ENCODE data around the gene SH2D4B. TPM values are rescaled to one million over a fixed set of nuclear protein-coding genes. Genes with fewer than 3 reads are reported as not detected.
A peak's percentile ranks its signal among the peaks of the same experiment; 100 is the strongest.

Gene SH2D4B
- total RNA-seq, 2 donors from 2014 or later = 0.13 TPM; not detected in 1

DNA sequence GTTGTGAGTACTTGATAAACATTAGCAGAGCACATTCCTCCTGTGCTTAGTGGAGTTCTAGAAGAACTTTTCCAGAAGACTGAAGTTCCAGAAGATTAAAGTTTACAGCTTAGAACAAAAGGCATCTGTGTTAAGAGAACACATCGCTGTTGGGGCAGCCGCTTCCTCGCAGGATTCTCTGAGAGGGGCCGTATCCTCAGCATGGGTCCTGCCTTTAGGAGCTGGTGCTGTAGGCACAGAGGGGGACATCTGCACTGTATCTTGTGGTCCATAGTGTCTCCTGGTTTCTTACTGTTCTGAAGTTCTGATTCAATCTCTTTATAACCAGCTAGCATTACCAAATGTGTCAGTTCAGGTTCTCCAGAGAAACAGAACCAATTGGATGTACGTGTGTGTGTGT, 16.3 kb downstream of the SH2D4B start:
- Mint-ChIP-seq H3K36me3 (ENCODE audit: low read depth) (no peaks in the 10 kb centered on the region), H3K27ac (no peak overlapping the region), H3K4me1 (peaks cover 18% of the 10 kb centered on the region), H3K4me3 (no peak overlapping the region), H3K27me3 (ENCODE audit: insufficient read depth) (peaks cover 4% of the 10 kb centered on the region), H3K9me3 (no peaks in the 10 kb centered on the region)
- H3K9me3 ChIP-seq (ENCODE audit: control insufficient read depth, low read length) = no peaks in the 10 kb centered on the region
- H3K27ac ChIP-seq (ENCODE audit: low read depth, low read length) = no peak overlapping the region
- H3K27me3 ChIP-seq (ENCODE audit: control insufficient read depth, insufficient read depth, low read length, poor library complexity, severe bottlenecking) = no peaks in the 10 kb centered on the region
- H3K36me3 ChIP-seq (ENCODE audit: control insufficient read depth, insufficient read depth, low read length) = no peaks in the 10 kb centered on the region
- no peak overlapping the region for H3K9ac ChIP-seq (ENCODE audit: extremely low read depth, low read length, poor library complexity, severe bottlenecking)
- H3K4me3 ChIP-seq (ENCODE audit: low read length) = no peak overlapping the region
- no peak for DNase-seq
- H3K4me1 ChIP-seq (ENCODE audit: control insufficient read depth, insufficient read depth, low read length) = no peaks in the 10 kb centered on the region
- WGBS, 2 experiments (ENCODE audit: insufficient coverage in 1 of 2, insufficient read length in 1 of 2) = 93 to 96% methylated on average over 4 to 5 of the region's 5 CpGs
- TF ChIP-seq, protein P1, sequence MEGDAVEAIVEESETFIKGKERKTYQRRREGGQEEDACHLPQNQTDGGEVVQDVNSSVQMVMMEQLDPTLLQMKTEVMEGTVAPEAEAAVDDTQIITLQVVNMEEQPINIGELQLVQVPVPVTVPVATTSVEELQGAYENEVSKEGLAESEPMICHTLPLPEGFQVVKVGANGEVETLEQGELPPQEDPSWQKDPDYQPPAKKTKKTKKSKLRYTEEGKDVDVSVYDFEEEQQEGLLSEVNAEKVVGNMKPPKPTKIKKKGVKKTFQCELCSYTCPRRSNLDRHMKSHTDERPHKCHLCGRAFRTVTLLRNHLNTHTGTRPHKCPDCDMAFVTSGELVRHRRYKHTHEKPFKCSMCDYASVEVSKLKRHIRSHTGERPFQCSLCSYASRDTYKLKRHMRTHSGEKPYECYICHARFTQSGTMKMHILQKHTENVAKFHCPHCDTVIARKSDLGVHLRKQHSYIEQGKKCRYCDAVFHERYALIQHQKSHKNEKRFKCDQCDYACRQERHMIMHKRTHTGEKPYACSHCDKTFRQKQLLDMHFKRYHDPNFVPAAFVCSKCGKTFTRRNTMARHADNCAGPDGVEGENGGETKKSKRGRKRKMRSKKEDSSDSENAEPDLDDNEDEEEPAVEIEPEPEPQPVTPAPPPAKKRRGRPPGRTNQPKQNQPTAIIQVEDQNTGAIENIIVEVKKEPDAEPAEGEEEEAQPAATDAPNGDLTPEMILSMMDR (conservative IDR thresholded peaks at IDR 0.05) = no peak

DNA sequence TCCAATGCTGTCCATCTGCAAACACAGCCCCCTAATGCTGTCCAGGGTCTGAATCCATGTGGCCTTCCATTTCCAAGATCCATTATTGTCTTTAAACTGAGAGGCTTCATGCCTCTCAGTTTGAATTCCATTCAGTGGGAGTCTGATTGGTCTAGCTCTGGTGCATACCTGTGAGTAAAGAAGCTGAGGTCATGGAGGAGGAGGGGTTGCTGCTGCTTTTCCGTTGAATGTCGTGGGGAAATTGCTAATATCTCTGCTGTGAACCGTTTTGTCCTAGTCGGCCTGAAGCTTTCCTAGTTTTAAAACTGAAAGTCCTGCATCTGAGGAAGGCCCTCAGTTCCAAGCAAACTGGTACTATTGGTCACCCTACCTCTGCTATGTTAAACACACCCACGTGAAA, 17.7 kb downstream of the SH2D4B start:
- peak; percentile 57 for DNase-seq
- Histone ChIP-seq H3K4me1 (ENCODE audit: control insufficient read depth, insufficient read depth, low read length) (no peaks in the 10 kb centered on the region), H3K27me3 (ENCODE audit: control insufficient read depth, insufficient read depth, low read length, poor library complexity, severe bottlenecking) (no peaks in the 10 kb centered on the region), H3K27ac (ENCODE audit: low read depth, low read length) (no peak overlapping the region), H3K4me3 (ENCODE audit: low read length) (no peak overlapping the region), H3K36me3 (ENCODE audit: control insufficient read depth, insufficient read depth, low read length) (no peaks in the 10 kb centered on the region), H3K9ac (ENCODE audit: extremely low read depth, low read length, poor library complexity, severe bottlenecking) (no peak overlapping the region), H3K9me3 (ENCODE audit: control insufficient read depth, low read length) (no peaks in the 10 kb centered on the region)
- Mint-ChIP-seq H3K4me3 (no peak overlapping the region), H3K4me1 (peaks cover 18% of the 10 kb centered on the region), H3K36me3 (ENCODE audit: low read depth) (no peaks in the 10 kb centered on the region), H3K27ac (no peak overlapping the region), H3K9me3 (no peaks in the 10 kb centered on the region), H3K27me3 (ENCODE audit: insufficient read depth) (peaks cover 4% of the 10 kb centered on the region)
- 65 to 82% methylated on average over 5 of the region's 5 CpGs for WGBS, 2 experiments (ENCODE audit: insufficient coverage in 1 of 2, insufficient read length in 1 of 2)
- TF ChIP-seq, protein P1 (conservative IDR thresholded peaks at IDR 0.05) = no peak

DNA sequence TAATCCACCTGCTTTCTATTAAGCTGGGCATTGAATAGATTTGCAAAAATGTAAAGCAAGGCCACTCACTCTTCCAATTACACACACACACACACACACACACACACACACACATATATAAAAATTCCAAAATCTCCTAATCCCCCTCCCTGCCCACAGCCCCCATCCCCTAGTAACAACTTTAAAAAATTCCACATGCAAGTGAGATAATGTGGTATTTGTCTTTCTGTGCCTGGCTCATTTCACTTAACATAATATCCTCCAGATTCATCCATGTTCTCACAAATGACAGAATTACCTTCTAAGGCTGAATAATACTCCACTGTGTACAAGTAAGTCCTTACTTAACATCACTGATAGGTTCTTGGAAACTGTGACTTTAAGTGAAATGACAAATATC, 24.2 kb downstream of the SH2D4B start:
- Mint-ChIP-seq H3K9me3 (no peaks in the 10 kb centered on the region), H3K4me1 (no peaks in the 10 kb centered on the region), H3K36me3 (ENCODE audit: low read depth) (no peaks in the 10 kb centered on the region), H3K27ac (no peak overlapping the region), H3K4me3 (no peak overlapping the region), H3K27me3 (ENCODE audit: insufficient read depth) (peaks cover 2% of the 10 kb centered on the region)
- Histone ChIP-seq H3K9me3 (ENCODE audit: control insufficient read depth, low read length) (no peaks in the 10 kb centered on the region), H3K27ac (ENCODE audit: low read depth, low read length) (no peak overlapping the region), H3K27me3 (ENCODE audit: control insufficient read depth, insufficient read depth, low read length, poor library complexity, severe bottlenecking) (no peaks in the 10 kb centered on the region), H3K4me1 (ENCODE audit: control insufficient read depth, insufficient read depth, low read length) (no peaks in the 10 kb centered on the region), H3K36me3 (ENCODE audit: control insufficient read depth, insufficient read depth, low read length) (no peaks in the 10 kb centered on the region), H3K9ac (ENCODE audit: extremely low read depth, low read length, poor library complexity, severe bottlenecking) (no peak overlapping the region), H3K4me3 (ENCODE audit: low read length) (no peak overlapping the region)
- DNase-seq = no peak
- TF ChIP-seq, protein P1 (conservative IDR thresholded peaks at IDR 0.05) = no peak

Data from endodermal cell (in vitro differentiated cells).